CD4-positive, alpha-beta memory T cell (primary cell): ENCODE data around the gene TET3. TPM values are rescaled to one million over a fixed set of nuclear protein-coding genes. Genes with fewer than 3 reads are reported as not detected.

Experiments
- CTCF ChIA-PET: fragments of 350-600 bp; sonication (Branson Sonifier 250); formaldehyde crosslinking; loops from one replicate; lab custom pipeline; 2021; ENCODE audit warnings: inconsistent platforms; ENCODE audit not compliant: partially characterized antibody; lab: Charles Lee
- POLR2A ChIA-PET: fragments of 350-600 bp; sonication (Branson Sonifier 250); formaldehyde crosslinking; loops from one replicate; lab custom pipeline; 2021; ENCODE audit not compliant: partially characterized antibody; lab: Charles Lee
- DNase-seq, 5 donors: peaks; one replicate each; pipeline versions ENCODE4 v3.0.0 to v3.0.0-alpha.2; 2020 to 2022; ENCODE audit warnings: mixed read lengths in 1 of 5
- H3K27ac ChIP-seq: one replicate; pipeline ENCODE4 v1.7.0; 2013; ENCODE audit warnings: low read depth, low read length
- H3K27me3 ChIP-seq: 2 replicates; pipeline ENCODE4 v1.7.0; 2013; ENCODE audit warnings: mild to moderate bottlenecking, low read length, moderate library complexity; ENCODE audit not compliant: insufficient read depth
- H3K36me3 ChIP-seq: 2 replicates; pipeline ENCODE4 v1.7.0; 2013; ENCODE audit warnings: mild to moderate bottlenecking, low read length, moderate library complexity; ENCODE audit not compliant: insufficient read depth
- H3K4me1 ChIP-seq: 2 replicates; pipeline ENCODE4 v1.7.0; 2013; ENCODE audit warnings: mild to moderate bottlenecking, low read length, moderate library complexity; ENCODE audit not compliant: insufficient read depth
- H3K4me3 ChIP-seq, 2 donors: one replicate each; pipeline ENCODE4 v1.7.0; 2013; ENCODE audit warnings: low read length in 2 of 2, mild to moderate bottlenecking in 1 of 2
- H3K9me3 ChIP-seq, 2 donors: one replicate each; pipeline ENCODE4 v1.7.0; 2013; ENCODE audit warnings: low read length in 2 of 2, control low read depth in 1 of 2; ENCODE audit not compliant: control insufficient read depth in 1 of 2
- H3K27ac Mint-ChIP-seq, 7 donors: one replicate each; pipeline ENCODE4 v1.8.0; 2020 to 2021; ENCODE audit warnings: mixed read lengths in 7 of 7, mild to moderate bottlenecking in 6 of 7, inconsistent platforms in 3 of 7, moderate library complexity in 3 of 7
- H3K27me3 Mint-ChIP-seq, 2 donors: one replicate each; pipeline ENCODE4 v1.8.0; 2020 to 2021; ENCODE audit warnings: mixed read lengths in 2 of 2
- H3K36me3 Mint-ChIP-seq, 2 donors: one replicate each; pipeline ENCODE4 v1.8.0; 2020 to 2021; ENCODE audit warnings: mixed read lengths in 2 of 2, inconsistent platforms in 1 of 2, mild to moderate bottlenecking in 1 of 2
- H3K4me1 Mint-ChIP-seq, 4 donors: one replicate each; pipeline ENCODE4 v1.8.0; 2020 to 2021; ENCODE audit warnings: mixed read lengths in 4 of 4, mild to moderate bottlenecking in 1 of 4
- H3K4me3 Mint-ChIP-seq, 8 donors: one replicate each; pipeline ENCODE4 v1.8.0; 2020 to 2021; ENCODE audit warnings: mixed read lengths in 8 of 8, mild to moderate bottlenecking in 7 of 8, moderate library complexity in 6 of 8, inconsistent platforms in 3 of 8
- H3K9me3 Mint-ChIP-seq, 8 donors: one replicate each; pipeline ENCODE4 v1.8.0; 2020 to 2021; ENCODE audit warnings: mixed read lengths in 8 of 8, mild to moderate bottlenecking in 5 of 8, inconsistent platforms in 3 of 8, moderate library complexity in 1 of 8
- intact Hi-C: fragments of 100-400 bp; cut with micrococcal nuclease; formaldehyde crosslinking; loops from one replicate; pipeline ENCODE4 v1.15.1; 2023
- polyA plus RNA-seq, 2 donors: library from polyadenylated mRNA; unstranded; fragments of 300-500 nt; fragmentation: Illumina TruSeq; gene quantifications; one replicate each; pipeline ENCODE4 v1.2.3, GENCODE V29; 2021
- total RNA-seq, 2 experiments: library from RNA; stranded (reverse); gene quantifications; one replicate each; pipeline ENCODE4 v1.2.3, GENCODE V29; 2021

TET3 gene
- total and polyA plus RNA-seq, 4 experiments from 2014 or later: 0.03 to 19.4 (median 9.4) TPM

DNA sequence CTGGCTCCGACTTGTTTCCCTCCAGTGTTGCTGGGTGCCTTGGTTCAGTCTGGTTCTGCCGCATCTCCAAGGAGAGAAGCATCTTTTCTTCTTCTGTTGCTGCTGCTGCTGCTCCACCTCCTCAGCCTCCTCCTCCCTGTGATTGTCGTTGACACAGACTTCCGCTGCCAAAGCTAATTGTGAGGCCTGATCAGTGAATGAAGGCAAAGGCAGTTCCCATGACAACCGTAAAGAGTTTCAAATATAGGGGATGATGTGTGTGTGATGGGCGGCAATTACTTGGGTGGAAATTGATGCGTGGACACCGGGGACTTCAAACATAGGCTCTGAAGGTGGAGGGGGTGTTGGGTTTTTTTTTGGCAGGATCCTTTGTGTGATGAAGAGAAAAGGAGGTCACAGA is 13.7 kb downstream of the TET3 start:
- ChIA-PET POLR2A (no interaction called here), CTCF (no interaction called here)
- Mint-ChIP-seq H3K27ac (peak overlapping the region; percentile 81 to 93 (median 89)), H3K36me3 (peaks cover 0 to 2% of the 10 kb centered on the region in 2 donors), H3K4me1 (peaks cover 51 to 74% (median 63%) of the 10 kb centered on the region in 4 donors), H3K4me3 (peak overlapping the region in 4 of 8 donors; percentile 4 to 47 (median 22)), H3K9me3 (no peaks in the 10 kb centered on the region), H3K27me3 (no peaks in the 10 kb centered on the region)
- intact Hi-C loops: no loop called here
- DNase-seq: peak; percentile 53 to 78 (median 66)
- no peaks in the 10 kb centered on the region for H3K9me3 ChIP-seq
- H3K36me3 ChIP-seq: no peaks in the 10 kb centered on the region
- no peaks in the 10 kb centered on the region for H3K27me3 ChIP-seq
- H3K27ac ChIP-seq: no peak overlapping the region
- H3K4me1 ChIP-seq: peaks cover 74% of the 10 kb centered on the region
- no peak overlapping the region for H3K4me3 ChIP-seq

DNA sequence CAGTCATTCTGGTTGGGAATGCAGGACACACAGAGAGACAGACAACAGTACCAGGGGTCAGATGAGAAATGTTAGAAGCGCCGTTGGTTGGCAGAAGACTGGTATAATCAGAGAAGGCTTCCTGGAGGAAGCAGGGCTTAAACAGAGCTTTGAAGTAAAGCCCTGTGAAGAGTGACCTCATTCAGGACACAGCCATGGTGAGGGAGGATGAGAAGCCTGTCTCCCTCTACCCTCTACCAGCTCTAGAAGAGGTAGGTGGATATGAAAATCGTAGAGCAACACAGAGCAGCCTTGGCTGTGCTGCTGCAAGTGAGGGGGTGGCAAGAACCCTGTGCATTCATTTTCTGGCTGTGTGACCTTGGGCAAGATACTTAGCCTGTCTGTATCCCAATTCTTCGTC is 14.2 kb downstream of the TET3 start:
- Mint-ChIP-seq H3K4me3 (peak overlapping the region in 2 of 8 donors; percentile 5 to 47), H3K27ac (peak overlapping the region; percentile 81 to 93 (median 89)), H3K36me3 (peaks cover 0 to 1% of the 10 kb centered on the region in 2 donors), H3K27me3 (no peaks in the 10 kb centered on the region), H3K9me3 (no peaks in the 10 kb centered on the region), H3K4me1 (peaks cover 47 to 74% (median 58%) of the 10 kb centered on the region in 4 donors)
- intact Hi-C loops: no loop called here
- Histone ChIP-seq H3K27ac (peak overlapping the region; percentile 25), H3K9me3 (no peaks in the 10 kb centered on the region), H3K36me3 (no peaks in the 10 kb centered on the region), H3K27me3 (no peaks in the 10 kb centered on the region), H3K4me1 (peaks cover 69% of the 10 kb centered on the region), H3K4me3 (no peak overlapping the region)
- DNase-seq: no peak
- POLR2A ChIA-PET: no interaction called here
- CTCF ChIA-PET: no interaction called here

DNA sequence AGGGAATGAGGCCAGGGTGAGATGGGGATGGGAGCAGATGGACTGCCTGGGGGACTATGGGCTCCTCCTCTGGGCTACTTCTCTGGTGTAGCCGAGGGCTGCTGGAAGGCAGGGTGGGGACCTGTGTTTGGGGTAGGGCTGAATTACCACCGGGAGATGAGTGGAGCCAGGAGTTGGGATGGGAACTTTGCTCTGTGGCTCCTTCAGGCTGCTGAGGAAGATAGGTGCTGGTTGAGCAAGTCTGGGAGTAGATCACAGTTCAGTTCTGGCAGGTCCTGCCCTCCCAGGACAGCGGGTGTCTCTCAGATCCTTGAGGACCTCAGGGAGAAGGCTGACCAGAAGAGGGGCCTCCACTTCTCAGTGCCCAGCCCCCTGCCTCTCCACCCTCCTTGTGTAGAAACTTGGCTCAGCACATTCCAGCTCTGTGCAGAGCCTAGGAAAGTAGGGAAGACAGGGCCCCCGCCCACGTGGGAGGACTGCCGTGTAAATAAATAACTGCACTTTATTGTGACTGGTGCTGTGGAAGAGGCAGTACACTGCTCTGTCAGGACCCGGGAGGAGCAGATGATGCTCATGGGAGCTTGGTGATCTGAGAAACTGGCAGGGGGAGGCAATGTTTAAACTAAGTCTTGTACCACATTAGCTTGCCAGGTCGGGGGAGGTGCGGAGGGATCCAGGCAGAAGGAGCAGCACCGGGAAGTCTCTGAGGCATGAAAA is 15.3 kb downstream of the TET3 start:
- Mint-ChIP-seq H3K4me1 (peaks cover 42 to 75% (median 58%) of the 10 kb centered on the region in 4 donors), H3K36me3 (peaks cover 0 to 1% of the 10 kb centered on the region in 2 donors), H3K4me3 (peak overlapping the region in 3 of 8 donors; percentile 22 to 88 (median 52)), H3K27me3 (no peaks in the 10 kb centered on the region), H3K27ac (peak overlapping the region; percentile 71 to 94 (median 87)), H3K9me3 (no peaks in the 10 kb centered on the region)
- H3K9me3 ChIP-seq: no peaks in the 10 kb centered on the region
- CTCF ChIA-PET: interaction anchor here (0.8 to 3.3 kb wide), 4 partner anchors 13 to 219 kb away, joined by 3 to 24 read pairs (median 4); no protein-coding TSS in a partner anchor
- DNase-seq: no peak
- no peak overlapping the region for H3K4me3 ChIP-seq
- H3K4me1 ChIP-seq: peaks cover 61% of the 10 kb centered on the region
- H3K27me3 ChIP-seq: no peaks in the 10 kb centered on the region
- POLR2A ChIA-PET: interaction anchor here (0.9 to 5.0 kb wide), 3 partner anchors 14 to 70 kb away, joined by 3 to 34 read pairs (median 3); partner anchors contain the start of gene TET3
- no peak overlapping the region for H3K27ac ChIP-seq
- peaks cover 2% of the 10 kb centered on the region for H3K36me3 ChIP-seq
- intact Hi-C loops: no loop called here

DNA sequence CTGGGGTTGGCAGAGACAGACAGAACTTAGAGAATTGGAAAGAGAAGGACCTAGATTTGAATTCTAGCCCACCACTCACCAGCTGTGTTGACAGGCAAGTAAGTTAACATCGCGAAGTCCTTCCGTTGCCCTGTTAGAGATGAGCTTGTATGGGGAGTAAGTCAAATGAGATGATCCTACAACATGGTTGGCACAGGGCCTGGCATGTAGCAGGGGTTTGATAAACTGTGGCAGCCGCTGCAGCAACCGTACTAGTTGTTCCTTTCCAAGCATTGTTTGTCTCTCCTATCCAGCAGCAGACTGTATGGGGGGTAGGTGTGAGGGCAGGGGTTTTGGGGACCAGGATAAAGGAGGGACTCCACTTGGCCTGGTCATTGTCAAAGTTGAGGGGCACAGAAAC is 16.0 kb downstream of the TET3 start:
- peaks cover 6% of the 10 kb centered on the region for H3K36me3 ChIP-seq
- Mint-ChIP-seq H3K4me3 (peak overlapping the region in 3 of 8 donors; percentile 22 to 88 (median 52)), H3K27ac (peak overlapping the region; percentile 70 to 94 (median 87)), H3K9me3 (no peaks in the 10 kb centered on the region), H3K27me3 (no peaks in the 10 kb centered on the region), H3K4me1 (peaks cover 42 to 79% (median 58%) of the 10 kb centered on the region in 4 donors), H3K36me3 (peaks cover 0 to 1% of the 10 kb centered on the region in 2 donors)
- CTCF ChIA-PET: interaction anchor here (0.8 to 3.3 kb wide), 6 partner anchors 13 to 219 kb away, joined by 3 to 24 read pairs (median 4); no protein-coding TSS in a partner anchor
- no peak for DNase-seq
- no peak overlapping the region for H3K4me3 ChIP-seq
- intact Hi-C loops: no loop called here
- no peaks in the 10 kb centered on the region for H3K9me3 ChIP-seq
- H3K27me3 ChIP-seq: no peaks in the 10 kb centered on the region
- H3K4me1 ChIP-seq: peaks cover 61% of the 10 kb centered on the region
- POLR2A ChIA-PET: interaction anchor here (0.9 to 5.0 kb wide), 3 partner anchors 14 to 71 kb away, joined by 3 to 34 read pairs (median 3); partner anchors contain the start of gene TET3
- no peak overlapping the region for H3K27ac ChIP-seq

DNA sequence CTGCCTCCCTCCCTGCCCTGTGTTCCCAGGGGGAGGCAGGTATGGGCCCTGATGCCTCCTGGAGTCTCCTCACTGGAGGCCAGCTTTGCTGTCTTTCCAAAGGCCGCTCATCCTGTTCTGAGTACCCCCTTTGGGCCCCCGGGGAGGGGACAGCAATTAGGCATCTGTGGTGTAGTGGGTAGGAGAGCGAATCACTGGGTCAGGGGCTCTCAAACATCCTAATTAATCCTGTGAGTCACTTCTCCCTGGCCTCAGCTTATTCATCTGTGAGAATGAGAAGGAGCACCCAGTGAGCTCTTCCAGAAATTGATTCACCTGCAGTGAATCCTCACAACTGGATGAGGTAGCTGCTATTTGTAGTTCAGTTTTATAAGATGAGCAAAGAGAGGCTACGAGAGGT is 16.4 kb downstream of the TET3 start:
- H3K4me3 ChIP-seq: no peak overlapping the region
- POLR2A ChIA-PET: interaction anchor here (1.0 to 5.0 kb wide), 3 partner anchors 15 to 177 kb away, joined by 3 to 34 read pairs (median 3); partner anchors contain the start of genes MOB1A and TET3
- H3K36me3 Mint-ChIP-seq: peaks cover 0 to 4% of the 10 kb centered on the region in 2 donors
- peak overlapping the region; percentile 57 for H3K27ac ChIP-seq
- H3K27me3 ChIP-seq: no peaks in the 10 kb centered on the region
- H3K4me3 Mint-ChIP-seq: peak overlapping the region; percentile 52 to 88 (median 85)
- peaks cover 42 to 83% (median 58%) of the 10 kb centered on the region in 4 donors for H3K4me1 Mint-ChIP-seq
- H3K4me1 ChIP-seq: peaks cover 58% of the 10 kb centered on the region
- peaks cover 6% of the 10 kb centered on the region for H3K36me3 ChIP-seq
- no peak for DNase-seq
- intact Hi-C loops: no loop called here
- no peaks in the 10 kb centered on the region for H3K9me3 ChIP-seq
- H3K9me3 Mint-ChIP-seq: no peaks in the 10 kb centered on the region
- no peaks in the 10 kb centered on the region for H3K27me3 Mint-ChIP-seq
- peak overlapping the region; percentile 70 to 97 (median 93) for H3K27ac Mint-ChIP-seq
- CTCF ChIA-PET: interaction anchor here (0.8 to 3.3 kb wide), 7 partner anchors 13 to 220 kb away, joined by 3 to 24 read pairs (median 4); no protein-coding TSS in a partner anchor

DNA sequence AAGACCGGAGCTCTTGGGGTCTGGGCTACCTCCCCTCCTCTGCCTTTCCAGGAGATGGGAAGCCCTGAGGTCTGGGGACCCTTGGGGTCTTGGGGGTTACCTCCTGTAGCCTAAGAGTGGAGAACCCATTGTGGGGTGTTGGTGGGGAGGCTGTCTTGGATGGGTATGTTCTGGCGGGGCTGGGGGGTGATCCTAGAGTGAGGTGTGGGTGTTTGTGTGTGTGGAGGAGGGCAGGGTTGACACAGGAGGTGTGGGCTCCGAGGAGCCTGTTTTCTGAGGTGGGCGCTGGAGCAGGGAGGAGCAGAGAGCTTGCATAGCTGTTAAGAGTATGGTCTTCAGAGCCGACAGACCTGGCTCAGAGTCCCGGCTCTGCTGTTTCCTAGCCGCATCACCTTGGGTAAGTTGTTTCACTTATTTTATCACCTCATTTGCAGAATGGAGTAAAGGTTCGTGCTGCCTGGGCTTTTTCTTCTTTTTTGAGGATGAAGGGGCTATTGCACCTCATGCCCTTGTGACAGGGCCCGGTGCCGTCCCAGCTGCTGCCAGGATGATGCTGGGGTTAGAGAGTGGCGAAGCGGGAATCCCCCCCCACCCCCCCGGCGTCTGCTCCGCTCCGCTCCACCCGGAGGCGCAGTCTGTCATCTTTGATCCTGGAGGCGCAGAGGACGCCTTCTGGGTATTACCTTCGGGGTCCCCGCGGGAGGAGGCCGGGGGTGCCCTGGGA is 17.2 kb downstream of the TET3 start:
- POLR2A ChIA-PET: interaction anchor here (1.0 to 5.0 kb wide), 7 partner anchors 16 to 177 kb away, joined by 3 to 34 read pairs (median 4); partner anchors contain the start of genes DGUOK, MOB1A and TET3
- CTCF ChIA-PET: interaction anchor here (0.7 to 3.3 kb wide), 7 partner anchors 12 to 178 kb away, joined by 3 to 24 read pairs (median 4); no protein-coding TSS in a partner anchor
- H3K36me3 Mint-ChIP-seq: peaks cover 3 to 4% of the 10 kb centered on the region in 2 donors
- Histone ChIP-seq H3K36me3 (peaks cover 6% of the 10 kb centered on the region), H3K27ac (peak overlapping the region; percentile 57), H3K27me3 (no peaks in the 10 kb centered on the region), H3K4me1 (peaks cover 52% of the 10 kb centered on the region), H3K4me3 (peak overlapping the region; percentile 9 to 49), H3K9me3 (no peaks in the 10 kb centered on the region)
- intact Hi-C loops: loop anchor here (1.0 kb wide), 3 partner anchors 16 to 94 kb away; partner anchors contain the start of gene DGUOK
- H3K27me3 Mint-ChIP-seq: no peaks in the 10 kb centered on the region
- peak overlapping the region; percentile 87 to 97 (median 94) for H3K27ac Mint-ChIP-seq
- peak overlapping the region; percentile 82 to 91 (median 86) for H3K4me3 Mint-ChIP-seq
- DNase-seq: no peak
- H3K4me1 Mint-ChIP-seq: peaks cover 39 to 82% (median 54%) of the 10 kb centered on the region in 4 donors
- no peaks in the 10 kb centered on the region for H3K9me3 Mint-ChIP-seq
